ENCODE data around the gene ARG2.
"Not testable (repeated sequence)": the region's sequence is repeated elsewhere in the genome, so short reads cannot be mapped to it uniquely, and the experiment has no call there.

ARG2 gene

DNA sequence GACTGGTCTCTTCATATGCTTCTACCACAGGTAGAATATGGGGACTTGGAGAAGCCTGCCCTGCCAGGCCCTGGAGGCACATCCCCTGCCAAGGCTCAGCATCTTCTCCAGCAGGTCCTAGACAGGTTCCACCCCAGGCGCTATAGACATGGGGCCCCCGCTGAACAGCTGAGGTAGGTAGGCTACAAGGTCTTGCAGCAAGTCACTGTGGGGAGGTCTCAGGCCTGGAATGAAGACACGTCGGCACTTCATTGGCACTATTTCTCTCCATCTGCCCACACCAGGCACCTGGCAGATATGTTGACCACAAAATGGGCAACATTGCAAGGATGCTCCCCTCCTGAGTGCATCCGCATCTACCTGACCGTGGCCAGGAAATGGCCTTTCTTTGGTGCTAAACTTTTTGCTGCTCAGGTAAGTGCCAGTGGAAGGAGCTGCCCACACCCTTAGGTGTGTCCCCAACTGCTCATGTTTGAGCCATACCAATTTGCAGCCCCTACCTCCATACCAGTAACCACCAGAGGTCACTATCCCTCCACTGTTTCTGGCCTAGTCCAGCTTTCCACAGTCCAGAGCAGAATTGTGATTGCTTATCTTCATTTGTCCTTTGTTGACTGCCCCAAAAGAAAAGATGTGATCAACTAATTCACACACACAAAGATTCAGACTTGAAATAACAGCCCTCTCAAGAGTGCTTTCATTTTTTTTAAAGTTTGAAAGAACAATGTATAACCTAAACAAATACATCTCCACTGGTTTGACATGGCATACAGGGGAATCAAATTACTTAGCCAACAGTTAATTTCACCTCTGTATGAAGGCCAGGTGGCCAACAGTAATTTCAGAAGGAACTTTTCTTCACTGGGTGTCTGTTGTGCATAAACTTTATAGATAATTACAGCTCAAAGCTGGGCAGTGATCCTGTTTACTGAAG lies 35.7 kb upstream of the ARG2 start:
- H3K27ac ChIP-seq, result no peak overlapping the region
- ChIA-PET POLR2A (ENCODE audit: low non-redundant PET) (interaction anchor here (1.5 kb wide), 1 partner anchor 120 kb away, joined by 4 read pairs; no protein-coding TSS in a partner anchor), CTCF (interaction anchor here (0.5 to 5.9 kb wide), 17 partner anchors 11 to 1444 kb away, joined by 3 to 37 read pairs (median 4); partner anchors contain the start of genes PIGH and RDH11)
- TF ChIP-seq, protein P1, sequence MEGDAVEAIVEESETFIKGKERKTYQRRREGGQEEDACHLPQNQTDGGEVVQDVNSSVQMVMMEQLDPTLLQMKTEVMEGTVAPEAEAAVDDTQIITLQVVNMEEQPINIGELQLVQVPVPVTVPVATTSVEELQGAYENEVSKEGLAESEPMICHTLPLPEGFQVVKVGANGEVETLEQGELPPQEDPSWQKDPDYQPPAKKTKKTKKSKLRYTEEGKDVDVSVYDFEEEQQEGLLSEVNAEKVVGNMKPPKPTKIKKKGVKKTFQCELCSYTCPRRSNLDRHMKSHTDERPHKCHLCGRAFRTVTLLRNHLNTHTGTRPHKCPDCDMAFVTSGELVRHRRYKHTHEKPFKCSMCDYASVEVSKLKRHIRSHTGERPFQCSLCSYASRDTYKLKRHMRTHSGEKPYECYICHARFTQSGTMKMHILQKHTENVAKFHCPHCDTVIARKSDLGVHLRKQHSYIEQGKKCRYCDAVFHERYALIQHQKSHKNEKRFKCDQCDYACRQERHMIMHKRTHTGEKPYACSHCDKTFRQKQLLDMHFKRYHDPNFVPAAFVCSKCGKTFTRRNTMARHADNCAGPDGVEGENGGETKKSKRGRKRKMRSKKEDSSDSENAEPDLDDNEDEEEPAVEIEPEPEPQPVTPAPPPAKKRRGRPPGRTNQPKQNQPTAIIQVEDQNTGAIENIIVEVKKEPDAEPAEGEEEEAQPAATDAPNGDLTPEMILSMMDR (conservative IDR thresholded peaks at IDR 0.05; ENCODE audit: low read depth), result peak; percentile 77
- DNase-seq (ENCODE audit: low spot score), result peak; percentile 77

- no peak for DNase-seq (ENCODE audit: low spot score)
- H3K27ac ChIP-seq, result no peak overlapping the region
- CTCF ChIA-PET, result interaction anchor here (0.8 to 5.9 kb wide), 6 partner anchors 14 to 154 kb away, joined by 3 to 37 read pairs (median 4); partner anchors contain the start of genes PIGH and RDH11
- POLR2A ChIA-PET (ENCODE audit: low non-redundant PET), result no interaction called here
- TF ChIP-seq, protein P1 (conservative IDR thresholded peaks at IDR 0.05; ENCODE audit: low read depth), result no peak
Observed at GRCh38 chr14:67584978-67585377, 34.7 kb upstream of the ARG2 start.

DNA sequence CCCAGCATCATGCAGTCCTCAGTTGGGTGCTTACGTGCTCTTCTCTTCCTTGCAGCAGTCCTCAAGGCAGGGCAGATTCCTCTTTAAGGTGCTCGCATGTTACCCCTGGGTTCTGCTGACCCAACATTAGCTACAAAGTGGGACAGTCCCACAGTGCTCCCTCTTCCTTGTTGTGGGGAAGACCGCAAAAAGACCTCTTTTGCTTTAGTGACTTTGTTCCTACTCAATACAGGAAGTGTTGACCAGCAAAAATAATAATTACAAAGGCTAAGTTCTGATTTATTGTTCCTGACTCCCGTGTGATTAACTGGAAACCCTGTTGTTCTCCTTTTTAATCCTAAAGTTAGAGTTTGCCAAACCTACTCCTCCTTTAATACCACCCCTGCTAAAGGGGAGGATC lies 33.4 kb upstream of the ARG2 start:
- CTCF ChIA-PET, result interaction anchor here (0.5 to 5.9 kb wide), 2 partner anchors 118 to 160 kb away, joined by 6 to 37 read pairs; no protein-coding TSS in a partner anchor

DNA sequence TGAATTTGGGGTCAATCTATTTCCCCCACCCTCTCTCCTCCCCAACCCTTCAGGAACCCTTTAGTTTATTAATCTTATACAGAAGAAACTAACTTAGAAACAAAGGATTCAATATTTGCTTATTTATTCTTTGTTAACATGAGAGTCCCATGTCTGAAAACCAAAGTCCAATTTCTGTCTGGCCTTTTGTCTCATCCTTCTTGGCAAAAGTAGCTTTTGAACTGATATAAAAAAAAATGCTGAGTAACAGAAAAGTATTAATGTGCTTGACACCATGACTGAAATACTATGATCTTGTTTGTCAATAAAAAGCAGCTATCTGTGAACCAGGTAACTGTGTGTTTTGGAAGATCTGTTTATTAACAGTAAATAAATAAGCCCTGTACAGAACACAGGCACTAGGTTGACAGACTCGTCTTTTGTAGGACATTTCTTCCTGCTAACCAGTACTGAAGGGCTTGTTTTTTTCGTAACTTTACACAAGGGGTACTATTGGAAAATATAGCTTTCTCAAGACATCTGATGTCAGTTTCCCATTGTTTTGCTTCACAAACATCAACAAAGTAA lies 30.4 kb upstream of the ARG2 start:
- POLR2A ChIA-PET (ENCODE audit: low non-redundant PET), result no interaction called here
- CTCF ChIA-PET, result interaction anchor here (0.6 to 1.2 kb wide), 5 partner anchors 11 to 162 kb away, joined by 3 to 5 read pairs (median 3); partner anchors contain the start of gene PIGH
- DNase-seq (ENCODE audit: low spot score), result no peak

More for the DNA sequence above, 33.4 kb upstream of the ARG2 start:
- DNase-seq (ENCODE audit: low spot score), result no peak
- POLR2A ChIA-PET (ENCODE audit: low non-redundant PET), result no interaction called here
- TF ChIP-seq, protein P1 (conservative IDR thresholded peaks at IDR 0.05; ENCODE audit: low read depth), result no peak
- H3K27ac ChIP-seq, result no peak overlapping the region

DNA sequence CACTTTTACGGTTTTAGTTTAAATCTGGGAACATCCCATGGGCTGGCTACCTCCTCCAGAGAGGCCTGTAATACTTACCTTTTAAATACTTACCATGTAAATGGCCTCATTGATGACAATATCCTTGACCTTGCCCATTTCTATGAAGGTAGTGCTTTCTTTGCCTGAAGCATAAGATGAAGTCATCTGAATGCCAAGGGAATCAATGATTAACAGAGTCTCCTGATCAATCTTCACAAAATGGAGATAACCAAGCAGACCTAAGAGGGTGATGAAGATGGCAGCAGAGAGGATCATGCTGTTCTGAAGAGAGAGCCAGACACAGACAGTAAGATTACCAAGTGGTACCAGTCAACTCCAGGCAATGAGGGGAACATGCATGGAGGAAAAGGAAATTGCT lies 26.1 kb upstream of the ARG2 start:
- DNase-seq (ENCODE audit: low spot score); CTCF ChIA-PET; H3K27ac ChIP-seq; POLR2A ChIA-PET (ENCODE audit: low non-redundant PET): not testable (repeated sequence)

More for the DNA sequence above, 30.4 kb upstream of the ARG2 start:
- no peak overlapping the region for H3K27ac ChIP-seq
- TF ChIP-seq, protein P1 (conservative IDR thresholded peaks at IDR 0.05; ENCODE audit: low read depth), result no peak

- H3K27ac ChIP-seq, result no peak overlapping the region
- CTCF ChIA-PET, result no interaction called here
- POLR2A ChIA-PET (ENCODE audit: low non-redundant PET), result no interaction called here
- TF ChIP-seq, protein P1 (conservative IDR thresholded peaks at IDR 0.05; ENCODE audit: low read depth), result no peak
- no peak for DNase-seq (ENCODE audit: low spot score)
Observed at GRCh38 chr14:67595392-67595791, 24.3 kb upstream of the ARG2 start.

Measured in RWPE1 (cell line).